ENCODE results near the gene EGFL7.

EGFL7 gene

GRCh38 chr9:136686794-136687711 lies 24.3 kb downstream of the EGFL7 start, which contains the start of gene AGPAT2 (continued):
- TF ChIP-seq ZNF792 (tag by site-specific recombination; IDR thresholded peaks at IDR 0.05), result no peak
- TF ChIP-seq ZNF211 (tag by site-specific recombination; IDR thresholded peaks at IDR 0.05; ENCODE audit: low read depth), result no peak
- no peak for TF ChIP-seq HOXC10 (CRISPR knock-in tag; IDR thresholded peaks at IDR 0.05)
- TF ChIP-seq BCL11A (tag by site-specific recombination; IDR thresholded peaks at IDR 0.05; ENCODE audit: low read depth), result no peak
- TF ChIP-seq ZFP3 (tag by site-specific recombination; IDR thresholded peaks at IDR 0.05; ENCODE audit: low read depth), result no peak
- no peak for TF ChIP-seq ZNF202 (tag by site-specific recombination; IDR thresholded peaks at IDR 0.05; ENCODE audit: borderline replicate concordance)
- TF ChIP-seq ZNF677 (tag by site-specific recombination; IDR thresholded peaks at IDR 0.05), result peak; percentile 97
- peak; percentile 68; the same call in 1 of the 2 replicates for TF ChIP-seq ZNF76 (tag by site-specific recombination; IDR thresholded peaks at IDR 0.05; ENCODE audit: borderline replicate concordance, low read depth)
- no peak for TF ChIP-seq ZNF404 (tag by site-specific recombination; IDR thresholded peaks at IDR 0.05)
- TF ChIP-seq ZNF654 (tag by site-specific recombination; IDR thresholded peaks at IDR 0.05; ENCODE audit: low read depth), result no peak
- TF ChIP-seq ZNF24 (tag by site-specific recombination; IDR thresholded peaks at IDR 0.05), result no peak
- no peak for TF ChIP-seq ZNF19 (tag by site-specific recombination; IDR thresholded peaks at IDR 0.05; ENCODE audit: low read depth)
- no peak for TF ChIP-seq ZNF350 (tag by site-specific recombination; IDR thresholded peaks at IDR 0.05)
- no peak for TF ChIP-seq ZNF791 (tag by site-specific recombination; IDR thresholded peaks at IDR 0.05)
- TF ChIP-seq KLF9 (tag by site-specific recombination; IDR thresholded peaks at IDR 0.05; ENCODE audit: low read depth), result 0 out of 2 replicates have a peak, but pooled peaks have one; percentile 39
- no peak for TF ChIP-seq GFI1B (tag by site-specific recombination; IDR thresholded peaks at IDR 0.05)
- TF ChIP-seq ZNF121 (tag by site-specific recombination; IDR thresholded peaks at IDR 0.05), result no peak
- TF ChIP-seq ZNF548 (tag by site-specific recombination; IDR thresholded peaks at IDR 0.05), result no peak
- no peak for TF ChIP-seq MYNN (tag by site-specific recombination; IDR thresholded peaks at IDR 0.05; ENCODE audit: borderline replicate concordance)
- no peak for TF ChIP-seq ZNF621 (tag by site-specific recombination; IDR thresholded peaks at IDR 0.05)
- 0 out of 2 replicates have a peak, but pooled peaks have one; percentile 30 for TF ChIP-seq ZFP69B (tag by site-specific recombination; IDR thresholded peaks at IDR 0.05)
- TF ChIP-seq ZNF157 (tag by site-specific recombination; IDR thresholded peaks at IDR 0.05), result no peak
- TF ChIP-seq TRIM28 (IDR thresholded peaks at IDR 0.05; ENCODE audit: borderline replicate concordance, low read length), result no peak
- TF ChIP-seq ZNF169 (tag by site-specific recombination; IDR thresholded peaks at IDR 0.05), result no peak
- TF ChIP-seq PRDM10 (tag by site-specific recombination; IDR thresholded peaks at IDR 0.05), result 0 out of 2 replicates have a peak, but pooled peaks have one; percentile 11
- no peak for TF ChIP-seq ZNF843 (tag by site-specific recombination; IDR thresholded peaks at IDR 0.05)
- no peak; the same call in 1 of the 2 replicates for TF ChIP-seq KLF10 (tag by site-specific recombination; IDR thresholded peaks at IDR 0.05)
- no peak for TF ChIP-seq ZNF18 (tag by site-specific recombination; IDR thresholded peaks at IDR 0.05)
- TF ChIP-seq ZNF133 (tag by site-specific recombination; IDR thresholded peaks at IDR 0.05), result no peak
- TF ChIP-seq ZNF560 (tag by site-specific recombination; IDR thresholded peaks at IDR 0.05; ENCODE audit: borderline replicate concordance), result no peak
- no peak for TF ChIP-seq ZNF174 (tag by site-specific recombination; IDR thresholded peaks at IDR 0.05)
- no peak for TF ChIP-seq ZNF391 (tag by site-specific recombination; IDR thresholded peaks at IDR 0.05; ENCODE audit: borderline replicate concordance, low read depth)
- peak; percentile 78 for TF ChIP-seq ZBTB6 (tag by site-specific recombination; IDR thresholded peaks at IDR 0.05)
- no peak for TF ChIP-seq ZNF707 (tag by site-specific recombination; IDR thresholded peaks at IDR 0.05)
- TF ChIP-seq ZNF140 (tag by site-specific recombination; IDR thresholded peaks at IDR 0.05), result no peak
- no peak for TF ChIP-seq ZNF549 (tag by site-specific recombination; IDR thresholded peaks at IDR 0.05)

All from HEK293 (cell line).